Activated CD4-positive, alpha-beta T cell treated with anti-CD3 and anti-CD28 coated beads for 4 hours (primary cell): ENCODE measurements around the gene VAMP2.

Source experiments
- DNase-seq, 2 donors: peaks; one replicate each; pipeline ENCODE4 v3.0.0-alpha.2; 2020

The VAMP2 gene

DNA sequence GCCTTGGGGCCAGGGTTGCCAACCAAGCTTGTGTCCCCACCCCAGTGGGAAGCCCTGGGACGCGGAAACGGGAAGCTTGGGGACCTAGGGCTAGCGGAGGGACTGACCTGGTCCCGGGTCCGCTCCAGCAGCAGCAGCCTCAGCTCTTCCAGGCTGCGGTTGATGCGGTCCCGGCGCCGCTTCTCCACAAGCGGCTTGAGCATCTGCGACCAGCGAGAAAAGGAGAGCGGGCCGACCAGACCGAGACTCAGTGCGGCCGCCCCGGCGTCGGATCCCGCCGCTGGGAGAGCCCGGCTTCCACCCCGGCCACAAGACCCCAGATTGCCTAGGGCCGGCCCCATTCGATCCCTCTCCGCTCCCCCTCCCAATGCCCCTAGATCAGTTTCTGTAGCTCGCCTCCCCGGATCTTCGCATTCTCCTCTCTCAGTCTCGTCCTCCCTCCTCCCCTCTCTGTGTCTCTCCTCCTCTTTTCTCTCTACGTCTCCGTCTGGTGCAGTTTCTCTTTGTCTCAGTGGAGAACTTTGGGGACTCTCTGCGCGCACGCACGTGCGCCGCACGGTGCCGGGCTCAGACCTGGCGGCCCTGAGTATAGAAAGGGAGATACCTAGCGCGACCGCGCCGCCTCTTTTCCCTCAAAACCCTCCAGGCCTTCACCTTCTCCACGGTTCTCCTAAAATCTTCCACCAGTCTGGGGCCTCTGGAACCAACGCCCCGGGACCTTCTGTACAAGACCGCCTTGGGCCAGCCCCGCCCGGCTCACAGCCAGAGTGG lies 39.6 kb downstream of the VAMP2 start:
- peak; percentile 37 to 45 for DNase-seq

DNA sequence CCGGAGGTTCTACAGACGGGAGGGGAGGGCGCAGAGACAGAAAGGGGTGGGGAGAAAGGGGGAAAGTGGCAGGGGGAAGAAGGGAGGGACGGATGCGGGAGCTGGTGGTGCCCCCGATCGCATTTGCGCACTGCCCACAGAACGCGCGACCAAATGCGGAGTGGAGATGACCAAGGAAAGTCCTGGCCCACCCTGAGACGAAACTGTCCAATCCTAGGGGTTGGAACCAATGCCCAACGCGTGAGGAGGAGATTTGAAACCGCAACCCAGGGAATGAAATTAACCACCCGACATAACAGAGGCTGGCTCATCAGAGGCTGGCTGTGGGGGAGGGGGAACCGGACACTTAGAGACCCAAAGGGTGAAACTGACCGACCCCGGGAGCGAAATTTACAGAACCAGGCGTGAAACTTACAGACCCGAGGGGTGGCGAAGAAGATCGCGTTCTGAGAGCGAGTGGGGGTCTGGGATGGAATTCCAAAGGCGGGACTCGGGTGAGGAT lies 40.3 kb downstream of the VAMP2 start:
- DNase-seq: no peak

DNA sequence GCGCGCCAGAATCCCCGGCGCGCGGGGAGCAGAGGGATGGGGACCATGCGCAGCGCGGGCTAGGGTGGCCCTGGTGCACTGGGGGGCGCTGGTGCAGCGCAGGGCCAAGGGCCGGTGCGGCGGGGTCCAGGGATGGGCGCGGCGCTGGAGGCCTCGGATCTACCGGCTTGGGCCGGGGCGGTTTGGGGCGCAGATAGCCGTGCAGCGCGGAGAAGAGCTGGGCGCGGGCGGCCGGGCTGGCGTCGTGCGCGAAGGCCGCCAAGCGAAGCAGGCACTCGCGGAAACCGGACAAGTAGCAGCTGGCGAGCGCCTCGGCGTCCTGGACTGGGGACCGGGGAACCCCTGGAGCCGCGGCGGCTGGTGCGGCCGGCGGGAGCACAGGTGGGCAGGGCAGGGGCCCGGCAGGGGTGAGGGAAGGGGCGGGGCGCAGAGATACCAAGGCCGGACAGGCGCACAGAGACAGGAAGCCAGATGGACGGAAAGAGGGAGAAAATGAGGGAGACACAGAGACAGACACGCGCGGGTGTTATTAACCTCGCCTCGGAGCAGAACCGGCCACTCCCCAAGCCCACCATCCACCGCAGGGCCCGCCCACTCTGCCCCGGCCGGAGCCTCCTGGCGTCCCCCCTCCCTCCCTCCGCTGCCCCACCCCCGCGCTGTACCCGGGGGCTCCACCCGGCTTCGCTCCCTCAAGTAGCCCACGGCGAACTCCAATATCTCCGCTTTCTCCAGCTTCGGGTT lies 40.9 kb downstream of the VAMP2 start:
- peak; percentile 24 to 39 for DNase-seq

- no peak for DNase-seq
Measured at GRCh38 chr17:8121407-8121680, 41.4 kb downstream of the VAMP2 start.

GRCh38 chr17:8120520-8121406 lies 42.0 kb downstream of the VAMP2 start:
- peak; percentile 60 to 74 for DNase-seq

- DNase-seq: peak; percentile 75 to 84
Measured at GRCh38 chr17:8119581-8120519, 42.9 kb downstream of the VAMP2 start.

- peak; percentile 83 to 84 for DNase-seq
Measured at GRCh38 chr17:8118769-8119580, 43.8 kb downstream of the VAMP2 start.

DNA sequence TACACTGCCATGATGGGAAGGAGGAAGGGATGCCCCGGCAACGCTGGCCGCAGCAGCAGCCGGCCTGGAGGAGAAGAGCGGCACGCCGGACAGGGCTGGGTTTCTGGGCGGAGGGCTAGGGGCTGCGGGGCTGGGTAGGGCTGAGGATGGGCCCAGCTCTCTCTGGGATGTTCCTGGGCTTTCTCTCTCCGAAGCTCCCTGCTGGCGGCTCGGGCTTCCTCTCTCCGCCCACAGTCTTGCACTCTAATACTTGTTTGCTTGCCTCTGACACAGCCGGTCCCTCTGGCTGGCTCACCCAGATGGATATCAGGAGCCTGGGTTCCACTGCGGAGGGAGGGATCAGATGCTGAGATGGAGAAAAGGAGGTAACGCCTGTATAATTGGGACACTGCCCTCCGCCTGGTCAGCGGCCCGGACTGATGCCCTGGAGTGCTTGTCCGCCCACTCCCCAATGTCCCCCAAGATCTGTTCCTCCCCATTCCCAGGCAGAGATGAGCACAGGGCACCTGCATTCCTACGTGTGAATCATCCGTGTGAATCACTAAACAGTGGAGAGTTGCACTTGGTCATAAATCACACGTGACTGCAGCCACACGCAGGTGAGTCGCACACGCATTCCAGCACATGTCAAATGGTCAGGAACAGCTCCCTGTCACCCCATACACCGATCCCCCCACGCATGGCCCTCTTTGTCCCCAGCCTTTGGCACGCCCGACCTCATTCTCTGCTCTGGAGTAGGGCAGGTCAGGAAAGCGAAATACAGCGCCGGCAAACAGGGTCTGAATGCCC lies 44.6 kb downstream of the VAMP2 start, which contains the start of gene ALOXE3:
TSS of gene ALOXE3 (minus strand) at position 535 of the 789 bp plus-strand sequence. CDS start at position 11, 524 bp downstream.
- peak; percentile 38 to 46 for DNase-seq

DNA sequence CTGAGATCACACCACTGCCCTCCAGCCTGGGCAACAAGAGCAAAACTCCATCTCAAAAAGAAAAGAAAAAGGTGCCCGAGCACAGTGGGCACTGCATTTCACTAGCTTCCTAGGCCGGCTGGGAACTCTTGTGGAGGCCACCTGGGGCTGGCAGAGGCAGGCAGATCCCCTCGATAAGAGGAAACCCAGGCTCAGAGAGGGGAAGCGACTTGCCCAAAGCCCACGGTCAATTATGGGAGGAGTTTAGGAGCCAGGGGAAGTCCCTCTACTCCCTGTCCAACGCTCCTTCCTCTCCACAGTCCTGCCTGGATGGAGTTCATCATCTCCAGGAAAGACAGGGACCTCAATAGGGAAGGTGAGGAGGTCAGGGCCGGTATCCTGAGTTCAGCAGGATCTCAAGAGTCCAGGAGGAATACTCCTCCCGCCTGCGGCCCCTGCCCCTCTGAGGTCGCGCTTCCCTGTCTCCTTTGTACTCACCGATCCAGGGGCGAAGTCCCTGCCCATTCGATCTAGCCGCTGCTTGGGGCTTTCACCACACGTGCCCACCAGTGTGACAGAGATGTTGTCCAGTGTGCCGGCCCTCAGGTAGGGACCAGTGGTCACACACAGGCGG lies 45.3 kb downstream of the VAMP2 start:
- no peak for DNase-seq

DNA sequence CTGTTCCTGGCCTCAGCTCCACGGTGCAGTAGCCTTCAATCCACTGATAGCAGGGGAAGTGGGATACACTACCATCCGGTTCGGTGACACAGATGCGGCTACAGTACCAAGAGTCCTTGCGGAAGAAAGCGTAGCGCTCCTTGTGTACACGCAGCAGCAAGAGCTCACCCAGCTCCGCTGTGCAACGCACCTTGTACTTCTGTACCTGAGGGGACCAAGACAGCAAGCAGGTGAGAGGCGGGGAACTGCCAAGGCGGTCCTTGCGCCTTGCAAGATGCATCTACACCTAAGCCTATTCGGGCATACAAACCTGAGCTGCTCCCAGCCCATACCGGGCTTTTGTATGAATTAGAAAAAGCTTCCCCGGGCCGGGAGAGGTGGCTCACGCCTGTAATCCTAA lies 46.0 kb downstream of the VAMP2 start:
- no peak for DNase-seq

GRCh38 chr17:8110907-8111306 lies 51.8 kb downstream of the VAMP2 start:
- no peak for DNase-seq

- DNase-seq: no peak
Measured at GRCh38 chr17:8110456-8110804, 52.3 kb downstream of the VAMP2 start.

- DNase-seq: peak; percentile 81 to 83
Measured at GRCh38 chr17:8109661-8110455, 52.9 kb downstream of the VAMP2 start.
